GM21360 (cell line): ENCODE results near the gene HUS1.
"Not testable (repeated sequence)": the region's sequence is repeated elsewhere in the genome, so short reads cannot be mapped to it uniquely, and the experiment has no call there.

Source experiments
- ATAC-seq: cut with Tn5 transposase; IDR thresholded peaks from one replicate; pipeline ENCODE4 v1.9.1; 2021; ENCODE audit warnings: mild to moderate bottlenecking, moderate library complexity; ENCODE audit not compliant: unreplicated experiment

The HUS1 gene

DNA sequence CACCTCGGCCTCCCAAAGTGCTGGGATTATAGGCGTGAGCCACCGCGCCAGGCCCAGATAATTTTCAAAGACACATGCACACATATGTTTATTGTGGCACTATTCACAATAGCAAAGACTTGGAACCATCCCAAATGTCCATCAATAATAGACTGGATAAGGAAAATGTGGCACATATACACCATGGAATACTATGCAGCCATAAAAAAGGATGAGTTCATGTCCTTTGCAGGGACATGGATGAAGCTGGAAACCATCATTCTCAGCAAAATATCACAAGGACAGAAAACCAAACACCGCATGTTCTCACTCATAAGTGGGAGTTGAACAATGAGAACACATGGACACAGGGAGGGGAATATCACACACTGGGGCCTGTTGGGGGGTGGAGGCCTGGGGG, 1.2 kb upstream of the HUS1 start:
- not testable (repeated sequence) for ATAC-seq

DNA sequence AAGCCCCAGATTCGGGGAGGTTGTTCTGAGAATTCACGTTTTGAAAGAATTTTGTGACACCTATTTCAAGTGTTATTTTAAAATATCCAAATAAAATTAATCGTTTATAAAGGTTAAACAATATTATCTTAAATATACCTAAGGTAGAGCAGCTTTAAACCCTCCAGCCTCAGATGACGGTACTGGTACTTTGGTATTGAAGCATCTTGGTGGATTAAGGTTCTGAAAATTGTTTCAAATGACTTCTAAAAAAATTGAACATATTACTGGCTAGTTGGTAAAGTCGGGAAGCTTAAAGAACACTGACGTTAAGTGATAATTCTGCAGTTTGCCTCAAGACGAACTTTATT, 392 bp upstream of the HUS1 start:
- no peak for ATAC-seq

DNA sequence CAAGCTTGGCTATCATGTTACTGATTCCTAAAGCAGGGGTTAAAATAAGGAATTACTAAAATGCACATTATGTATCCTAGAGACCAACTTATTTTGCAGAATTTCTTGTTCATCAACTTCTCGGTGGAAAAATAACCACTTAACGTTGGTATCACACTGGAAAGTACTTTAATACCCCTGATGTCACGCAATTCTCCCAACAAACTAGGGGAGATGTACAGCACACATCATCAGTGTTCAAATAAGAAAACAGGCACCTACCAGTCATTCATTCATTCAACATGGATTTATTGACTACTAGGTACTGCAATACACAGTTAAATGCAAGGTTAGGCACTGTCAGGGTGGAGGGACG, 648 bp downstream of the HUS1 start:
- ATAC-seq, result no peak

DNA sequence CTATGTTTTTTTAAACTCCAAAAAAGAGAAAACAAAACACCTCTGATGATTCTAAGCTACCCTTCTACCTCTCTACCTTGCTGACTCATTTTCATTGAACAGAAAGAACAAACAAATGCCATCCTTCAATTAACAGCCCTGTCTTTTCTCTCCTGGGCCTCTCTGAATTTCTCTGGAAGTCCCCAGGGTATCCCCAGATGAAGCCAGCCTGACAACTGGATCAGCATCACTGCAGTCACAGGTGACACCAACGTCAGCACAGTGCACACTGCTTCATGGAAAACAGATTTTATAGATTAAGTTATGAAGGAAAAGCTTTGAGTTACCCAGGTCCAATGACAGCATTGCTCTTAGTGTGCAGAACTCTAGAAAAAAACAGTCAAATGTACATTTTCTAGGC, 5.7 kb downstream of the HUS1 start:
- no peak for ATAC-seq

DNA sequence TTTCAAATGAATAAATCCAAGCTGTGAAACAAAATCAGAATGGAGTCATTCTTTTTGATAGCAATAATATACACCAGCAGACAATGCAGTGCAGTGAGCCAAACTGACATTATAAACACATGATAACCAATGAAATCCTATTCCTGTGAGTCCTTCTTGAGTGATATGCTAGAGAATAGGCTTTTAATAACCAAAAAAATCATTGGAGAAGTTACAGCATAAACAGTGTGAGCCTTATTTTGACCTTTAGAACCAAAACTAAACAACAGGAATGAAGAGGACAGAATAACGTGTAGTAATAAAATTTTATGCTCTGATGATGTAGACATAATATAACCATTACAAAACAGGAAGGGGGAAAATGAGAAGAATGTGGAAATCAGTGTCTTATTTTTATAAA, 8.7 kb downstream of the HUS1 start:
- ATAC-seq, result no peak

DNA sequence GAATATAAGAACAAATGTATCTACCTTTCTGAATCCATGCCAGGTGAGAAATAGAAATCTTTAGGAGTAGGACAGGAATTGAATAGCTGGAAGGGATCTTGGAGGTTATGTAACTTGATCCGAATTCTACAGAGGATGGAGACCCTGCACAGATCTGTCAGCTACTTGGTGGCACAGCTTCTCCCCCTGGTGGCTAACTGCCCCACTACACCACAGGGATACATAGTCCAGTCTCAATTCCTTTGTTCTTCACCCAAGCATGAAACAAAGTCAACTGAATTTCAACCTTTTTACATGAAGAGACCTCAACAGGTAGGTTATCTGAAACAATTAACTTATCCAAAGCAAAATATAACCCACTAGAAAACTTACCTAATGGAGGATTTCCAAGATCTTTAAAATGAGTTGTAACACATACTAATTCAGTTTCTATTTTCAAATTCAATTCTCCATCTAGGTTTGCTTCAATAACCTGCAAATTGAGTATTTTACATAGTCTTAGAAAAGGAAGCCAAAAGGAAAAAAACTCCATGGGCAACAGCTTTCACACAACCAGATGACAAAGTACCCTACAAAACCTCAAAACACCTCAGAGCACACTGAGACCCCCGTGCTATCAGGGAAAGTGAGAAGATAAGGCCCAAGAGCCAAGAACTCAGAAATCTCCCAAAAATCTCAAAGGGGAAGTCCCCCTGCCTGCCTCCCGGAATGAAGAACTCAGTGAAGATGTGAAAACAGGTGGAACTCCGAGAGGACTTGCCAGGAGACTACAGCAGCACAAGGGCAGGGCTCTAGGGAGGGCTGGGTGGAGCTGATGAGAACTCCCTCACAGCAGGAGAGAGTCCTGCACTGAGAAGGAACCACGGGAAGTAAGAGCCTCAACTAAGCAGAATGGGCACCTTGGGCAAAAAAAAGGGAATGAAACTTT, 10.3 kb downstream of the HUS1 start:
- ATAC-seq, result peak; percentile 87

DNA sequence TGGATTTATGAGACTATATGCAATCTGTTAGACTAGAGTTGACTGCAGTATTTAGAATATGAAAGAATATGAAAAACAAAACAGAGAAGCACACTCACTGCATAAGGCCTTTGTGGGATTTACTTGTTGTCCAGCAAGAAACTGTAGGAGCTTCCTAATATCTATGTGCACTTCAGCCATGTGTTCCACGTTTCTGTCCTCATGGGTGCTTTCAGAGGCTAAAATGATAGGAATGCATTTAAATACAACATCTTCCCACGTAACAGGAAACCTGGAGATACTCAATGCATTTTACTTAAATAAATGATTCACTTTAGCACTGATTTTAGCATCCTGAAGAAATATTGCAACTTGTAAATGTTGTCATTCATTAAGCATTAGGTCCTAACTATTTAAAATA, 11.7 kb downstream of the HUS1 start:
- ATAC-seq, result no peak

DNA sequence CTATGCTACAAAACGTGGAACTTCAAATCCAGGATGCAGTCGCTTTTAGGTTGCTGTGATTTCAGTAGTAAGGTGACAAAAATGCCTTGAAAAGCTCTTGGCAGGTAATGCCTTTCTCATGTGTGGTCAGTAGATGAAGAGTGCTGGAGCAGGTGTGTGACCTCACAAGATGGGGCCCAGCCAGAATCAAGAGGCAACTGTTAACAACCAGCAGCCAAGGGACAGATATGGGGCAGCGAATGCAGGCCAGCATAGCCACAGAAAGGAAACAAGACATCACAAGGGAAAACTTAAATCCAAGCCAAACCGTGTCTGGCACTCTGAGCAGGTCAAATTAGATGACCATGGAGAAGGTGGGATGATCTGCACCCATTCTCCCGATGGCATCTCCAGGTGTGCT, 12.3 kb downstream of the HUS1 start:
- ATAC-seq, result no peak

DNA sequence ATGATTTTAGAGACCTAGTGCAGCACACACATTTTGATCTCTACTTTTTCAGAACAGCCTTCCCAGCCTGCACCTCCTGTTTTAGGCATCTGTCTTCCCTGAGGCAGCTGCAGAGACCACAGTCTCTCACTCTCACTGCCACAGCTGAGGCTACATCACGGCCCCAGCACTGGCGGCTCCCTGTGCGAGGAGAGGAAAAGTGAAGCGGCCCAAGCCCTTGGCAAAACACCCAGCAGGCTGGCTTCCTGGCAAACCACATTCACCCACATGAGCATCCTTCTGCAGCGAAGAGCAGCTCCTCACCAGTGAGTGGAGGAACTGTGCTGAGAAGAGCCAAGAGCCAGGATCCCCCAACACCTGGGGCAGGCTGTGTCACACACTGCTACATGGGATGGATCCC, 14.0 kb downstream of the HUS1 start:
- ATAC-seq, result no peak

DNA sequence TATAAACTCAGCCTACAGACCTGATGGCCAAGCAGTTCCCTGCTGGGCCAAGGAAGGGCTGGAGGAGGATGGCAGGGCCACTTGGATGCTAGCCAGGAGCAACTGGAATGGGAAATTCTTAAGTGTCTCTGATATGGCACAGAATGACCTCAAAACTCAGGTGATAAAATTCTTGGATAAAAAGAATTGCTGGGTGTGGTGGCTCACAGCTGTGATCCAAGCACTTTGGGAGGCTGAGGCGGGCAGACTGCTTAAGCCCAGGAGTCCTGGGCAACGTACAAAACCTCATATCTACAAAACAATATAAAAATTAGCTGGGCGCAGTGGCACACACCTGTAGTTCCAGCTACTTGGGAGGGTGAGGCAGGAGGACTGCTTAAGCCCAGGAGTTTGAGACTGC, 17.2 kb downstream of the HUS1 start:
- no peak for ATAC-seq

DNA sequence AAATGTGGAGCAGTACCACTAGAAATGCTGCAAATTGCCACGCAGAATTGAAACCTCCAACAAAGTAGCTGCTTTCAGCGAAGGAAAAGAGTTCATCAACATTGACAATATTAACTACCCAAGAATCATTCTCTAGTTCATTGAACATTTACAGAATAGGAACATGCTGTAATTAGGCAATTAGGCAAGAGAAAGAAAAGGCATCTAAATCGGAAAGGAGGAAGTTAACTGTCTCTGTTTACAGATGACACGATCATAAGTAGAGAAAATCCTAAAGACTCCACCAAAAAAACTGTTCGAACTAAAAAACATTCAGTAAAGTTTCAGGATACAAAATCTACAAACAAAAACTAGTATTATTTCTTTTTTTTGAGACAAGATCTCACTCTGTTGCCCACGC, 22.3 kb downstream of the HUS1 start:
- no peak for ATAC-seq

DNA sequence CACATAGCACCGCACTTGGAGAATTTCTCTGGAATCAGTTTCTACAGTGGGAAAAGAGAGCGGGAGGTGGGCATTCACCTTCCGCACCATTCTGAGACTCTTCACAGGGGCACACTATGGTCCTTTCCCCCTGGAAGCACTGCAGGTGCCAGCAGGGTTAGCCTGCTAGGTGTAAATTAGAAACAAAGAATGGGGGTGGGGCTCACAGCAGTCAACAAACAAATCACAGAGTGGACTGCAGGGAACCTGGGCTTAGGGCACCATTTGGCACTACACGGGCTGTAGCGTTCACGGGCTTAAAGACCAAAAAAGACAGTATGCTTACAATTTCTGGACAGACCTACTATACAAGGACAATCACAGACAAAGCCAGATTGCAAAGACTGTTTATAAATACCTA, 23.2 kb downstream of the HUS1 start:
- ATAC-seq, result no peak

DNA sequence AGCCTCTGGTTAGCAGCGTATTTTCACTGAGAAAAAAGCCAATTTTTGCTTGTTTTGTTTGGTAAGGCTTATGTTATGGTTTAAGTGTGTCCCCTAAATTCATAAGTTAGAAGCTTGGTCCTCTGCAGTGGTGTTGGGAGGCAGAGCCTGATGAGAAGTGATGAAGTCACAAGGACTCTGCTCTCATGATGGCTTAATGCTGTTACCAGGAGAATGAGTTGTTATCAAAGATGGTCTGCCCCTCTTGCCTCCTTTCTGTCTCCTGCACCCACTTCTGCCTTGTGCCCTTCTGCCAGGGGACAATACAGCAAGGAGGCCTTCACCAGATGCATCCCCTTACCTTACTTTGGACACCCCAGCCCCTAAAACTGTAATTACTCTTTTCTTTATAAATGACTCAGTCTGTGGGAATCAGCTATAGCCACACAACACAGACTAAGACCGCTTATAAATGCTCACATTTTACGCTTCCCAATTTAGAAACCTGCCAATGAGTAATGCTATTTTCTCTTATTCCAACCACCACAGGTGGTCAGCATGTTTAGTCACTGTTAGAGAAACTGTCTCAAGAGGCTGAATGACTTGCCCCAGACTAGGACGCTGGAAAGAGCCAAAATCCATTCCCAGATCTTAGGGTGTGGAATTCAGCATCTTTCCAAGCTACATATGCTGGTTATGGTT, 25.0 kb downstream of the HUS1 start:
- ATAC-seq, result no peak

DNA sequence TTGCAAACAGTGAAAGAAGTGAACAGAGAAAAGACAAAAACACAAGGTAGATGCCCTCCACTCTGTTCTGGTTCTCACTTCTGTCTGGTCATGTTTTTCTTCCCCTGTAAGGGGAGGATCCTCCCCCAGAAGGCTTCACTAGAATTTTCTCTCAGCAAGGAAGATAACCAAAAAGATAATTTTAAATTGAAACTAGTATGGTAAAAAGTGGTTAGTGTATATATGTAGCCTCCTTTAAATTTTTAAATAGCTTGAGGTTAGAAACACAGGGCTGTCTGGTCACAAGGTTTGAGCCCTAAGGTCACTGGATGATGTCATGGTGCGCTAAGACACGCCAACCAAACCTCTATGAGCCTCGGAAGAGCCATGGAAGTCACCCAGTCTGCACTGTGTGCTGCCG, 25.6 kb downstream of the HUS1 start:
- ATAC-seq, result no peak

DNA sequence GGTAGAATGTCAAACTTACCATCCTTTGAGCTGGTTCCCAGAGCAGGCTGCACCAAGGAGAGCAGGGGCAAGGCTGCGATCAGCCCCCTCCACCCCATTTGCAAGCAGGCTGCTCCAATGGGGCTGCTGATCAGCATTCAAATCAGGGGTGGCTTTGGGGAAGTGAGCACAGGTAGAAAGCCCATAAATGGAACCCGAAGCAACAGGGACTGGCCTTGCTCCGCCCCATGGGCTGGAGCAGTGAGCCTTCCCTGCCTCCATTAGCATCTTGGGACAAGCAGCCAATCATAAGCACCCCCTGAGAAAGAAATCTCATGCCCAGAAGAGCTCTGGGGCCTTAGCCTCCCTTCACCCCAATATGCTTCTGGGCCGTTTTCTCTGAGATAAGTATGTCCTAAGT, 27.2 kb downstream of the HUS1 start:
- no peak for ATAC-seq

DNA sequence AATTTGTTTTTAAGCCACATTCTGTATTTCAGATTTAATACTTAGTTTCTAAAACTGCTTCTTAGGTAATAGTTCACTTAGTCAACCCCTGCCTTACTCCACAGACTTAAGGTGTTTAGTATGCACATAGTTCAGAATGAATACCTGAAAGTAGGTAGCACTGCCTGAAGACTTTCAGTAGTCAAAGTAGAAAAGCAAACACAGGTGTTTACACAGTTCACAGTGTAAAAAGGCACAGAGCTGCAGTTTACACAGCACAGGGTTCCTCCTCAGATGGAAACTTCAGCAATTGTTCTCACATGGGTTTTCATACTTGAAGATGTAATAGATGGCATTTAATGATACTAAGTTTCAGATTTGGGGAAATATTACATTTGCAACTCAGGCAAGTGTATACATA, 28.0 kb downstream of the HUS1 start:
- no peak for ATAC-seq

DNA sequence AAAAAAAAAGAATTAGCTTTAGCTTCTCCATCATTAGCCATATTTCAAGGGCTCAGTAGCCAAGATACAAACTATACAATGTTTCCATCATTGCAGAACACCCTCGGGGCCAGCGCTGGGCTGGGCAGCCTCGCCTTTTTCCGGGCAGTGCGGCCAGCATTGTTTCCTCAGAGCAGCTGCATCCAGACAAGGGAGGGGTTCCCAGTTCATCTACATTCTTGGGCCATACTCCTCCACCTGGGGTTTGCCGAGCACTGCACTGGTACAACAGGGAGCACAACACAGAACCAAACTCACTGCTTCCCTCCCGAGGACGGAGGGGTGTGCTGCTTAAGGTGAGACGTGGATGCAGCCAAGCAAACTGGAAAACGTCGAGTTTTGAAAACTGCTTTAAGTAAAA, 28.7 kb downstream of the HUS1 start:
- ATAC-seq, result no peak

DNA sequence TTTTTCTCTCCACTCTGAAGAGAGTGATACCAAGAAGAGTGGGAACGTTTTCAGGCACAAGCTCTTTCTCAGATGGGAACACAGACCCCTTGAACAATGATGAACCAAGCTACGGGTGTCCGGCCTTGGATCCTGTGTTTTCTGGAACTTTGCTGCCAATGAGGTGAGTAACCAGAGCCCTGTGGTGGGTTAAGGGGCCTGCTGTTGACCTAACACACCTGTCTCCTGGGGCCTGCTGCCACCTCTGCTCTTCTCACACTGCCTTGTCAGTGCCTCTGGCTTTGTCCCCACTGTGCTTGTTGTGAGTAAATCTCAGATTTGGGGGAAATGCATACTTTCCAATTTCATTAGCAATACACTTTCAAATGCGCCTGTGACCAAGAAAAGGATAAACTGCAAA, 29.7 kb downstream of the HUS1 start:
- ATAC-seq, result no peak

DNA sequence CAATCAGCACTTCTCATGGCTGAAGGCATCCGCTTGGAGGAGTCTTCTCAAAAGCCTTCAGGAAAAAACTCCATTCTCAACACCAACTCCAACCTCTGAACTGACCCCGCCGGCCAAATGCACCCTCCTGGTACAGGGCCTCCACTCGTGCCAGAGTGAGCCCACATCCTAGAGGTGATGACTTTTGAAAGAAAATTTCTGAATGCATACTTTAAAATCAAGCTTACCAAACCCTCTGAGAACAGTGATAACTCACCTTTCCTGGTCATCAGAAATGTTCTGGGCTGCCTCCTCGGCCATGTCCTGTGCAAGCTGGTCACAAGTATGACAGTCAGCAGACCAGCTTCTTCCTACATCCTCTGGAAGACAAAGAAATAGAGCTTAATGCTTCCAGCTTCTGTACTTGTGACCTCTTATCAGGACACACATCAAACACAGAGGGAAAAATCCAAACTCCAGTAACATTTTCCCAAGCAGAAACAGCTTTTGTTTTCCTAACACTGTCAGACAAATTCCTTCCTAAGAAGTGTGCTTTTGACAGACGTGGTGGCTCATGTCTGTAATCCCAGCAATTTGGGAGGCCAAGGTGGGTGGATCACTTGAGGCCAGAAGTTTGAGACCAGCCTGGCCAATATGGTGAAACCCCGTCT, 31.1 kb downstream of the HUS1 start, which contains the start of gene PKD1L1:
PKD1L1 (minus strand) TSS at position 326 of the 650 bp plus-strand sequence; CDS start at position 300, 26 bp downstream.
- no peak for ATAC-seq

DNA sequence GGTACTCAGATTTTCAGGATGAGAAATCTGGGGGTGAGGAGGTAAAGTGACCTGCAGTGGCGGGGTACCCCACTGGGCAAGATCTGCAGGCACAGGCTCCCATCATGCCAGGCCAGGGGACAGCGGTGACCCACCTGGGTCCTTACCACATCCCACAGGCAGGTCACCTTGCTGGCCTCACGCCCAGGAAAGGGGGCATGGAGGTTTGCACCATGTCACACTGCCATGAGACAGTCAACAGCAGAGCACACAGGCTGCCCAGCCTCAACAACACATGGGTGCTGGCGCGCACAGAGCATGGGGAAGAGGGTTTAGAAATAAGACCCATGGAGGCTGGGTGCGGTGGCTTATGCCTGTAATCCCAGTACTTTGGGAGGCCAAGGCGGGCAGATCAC, 32.1 kb downstream of the HUS1 start:
- no peak for ATAC-seq

DNA sequence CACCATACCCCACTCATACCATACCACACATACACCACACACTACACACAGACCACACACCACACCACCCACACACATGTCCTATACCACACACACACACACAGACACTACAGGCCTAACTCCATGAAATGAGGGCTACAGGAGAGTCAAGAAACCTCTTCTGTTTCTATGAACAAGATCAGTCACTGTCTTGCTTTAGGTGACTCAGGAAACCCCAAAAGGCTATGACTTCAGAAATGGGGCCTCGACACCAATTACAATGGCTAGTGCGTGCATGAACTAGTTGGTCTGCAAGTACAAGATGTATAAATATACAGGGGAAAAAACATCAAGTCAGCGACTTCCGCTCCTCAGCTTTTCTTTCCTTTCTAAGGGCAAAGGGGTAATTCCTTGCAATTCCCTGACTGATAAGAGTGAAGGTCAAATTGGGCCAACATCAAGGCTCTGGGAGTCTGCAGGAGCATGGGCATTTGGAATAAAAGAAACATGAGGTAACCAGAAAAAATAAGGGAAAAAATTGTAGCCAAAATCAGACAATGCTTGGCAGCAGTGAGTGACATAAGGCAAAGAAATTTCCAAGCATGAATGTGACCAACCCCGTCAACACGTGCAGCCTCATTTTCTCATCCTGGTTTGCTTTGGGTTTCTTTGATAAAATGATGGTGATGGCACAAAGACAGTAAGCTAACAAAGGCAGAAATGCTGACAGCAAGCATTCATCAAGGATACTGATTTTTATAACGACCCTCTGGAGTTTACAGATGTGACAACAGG, 32.6 kb downstream of the HUS1 start:
- no peak for ATAC-seq
